Measurements from ENCODE around the gene GLRA1. TPM values are rescaled to one million over a fixed set of nuclear protein-coding genes. Genes with fewer than 3 reads are reported as not detected.

GLRA1 gene
- polyA plus RNA-seq, 3 donors: not detected

GRCh38 chr5:151779531-151780125 lies 145.0 kb downstream of the GLRA1 start:
- H3K4me3 Mint-ChIP-seq: no peak overlapping the region
- Histone ChIP-seq H4K20me1 (ENCODE audit: insufficient read depth, low read length) (peaks cover 100% of the 10 kb centered on the region), H3K4me3 (replicated peaks in 1 of 3; ENCODE audit: low read depth in 2 of 3, low read length in 3 of 3) (no peak overlapping the region), H3K4me2 (replicated peaks; ENCODE audit: extremely low read depth, low read length, poor library complexity, severe bottlenecking) (no peak overlapping the region), H3K9me3 (replicated peaks in 1 of 2; ENCODE audit: control insufficient read depth in 1 of 2, insufficient read depth in 1 of 2, low read length in 2 of 2) (no peaks in the 10 kb centered on the region), H3K27ac (ENCODE audit: low read depth in 1 of 2, low read length in 2 of 2) (peak overlapping the region in 1 of 2 donors; percentile 28), H3K79me2 (ENCODE audit: insufficient read depth, low read length) (peaks cover 100% of the 10 kb centered on the region), H3K27me3 (ENCODE audit: control insufficient read depth in 2 of 2, insufficient read depth in 2 of 2, low read length in 2 of 2) (no peaks in the 10 kb centered on the region), H3K36me3 (replicated peaks in 1 of 2; ENCODE audit: control insufficient read depth in 1 of 2, insufficient read depth in 2 of 2, low read length in 2 of 2) (peaks cover 5 to 25% of the 10 kb centered on the region in 2 donors), H2AFZ (ENCODE audit: insufficient read depth, low read depth, low read length, poor library complexity, severe bottlenecking) (no peak overlapping the region), H3K9ac (ENCODE audit: insufficient read depth, low read length, poor library complexity, severe bottlenecking) (no peak overlapping the region), H3K4me1 (ENCODE audit: control insufficient read depth in 1 of 2, insufficient read depth in 2 of 2, low read length in 2 of 2) (peaks cover 2 to 10% of the 10 kb centered on the region in 2 donors)
- no peaks in the 10 kb centered on the region for H3K9me3 Mint-ChIP-seq
- intact Hi-C loops (cut with micrococcal nuclease): no loop called here
- no peak for DNase-seq
- peaks cover 37% of the 10 kb centered on the region for H3K4me1 Mint-ChIP-seq
- TF ChIP-seq CTCF (IDR thresholded peaks at IDR 0.05): no peak
- peaks cover 0 to 1% (median 0%) of the 10 kb centered on the region in 3 donors for H3K27me3 Mint-ChIP-seq (ENCODE audit: low read depth in 3 of 3)
- H3K27ac Mint-ChIP-seq: peak overlapping the region in 4 of 7 donors; percentile 12 to 63 (median 28)
- WGBS (ENCODE audit: insufficient coverage): no CpG with 5 or more reads among the region's 3 CpGs
- peaks cover 20 to 26% of the 10 kb centered on the region in 2 donors for H3K36me3 Mint-ChIP-seq

GRCh38 chr5:151775025-151775606 lies 149.5 kb downstream of the GLRA1 start:
- Mint-ChIP-seq H3K4me3 (no peak overlapping the region), H3K9me3 (no peaks in the 10 kb centered on the region), H3K4me1 (peaks cover 42% of the 10 kb centered on the region), H3K27ac (peak overlapping the region in 2 of 7 donors; percentile 14 to 39), H3K27me3 (ENCODE audit: low read depth in 3 of 3) (peaks cover 0 to 1% (median 0%) of the 10 kb centered on the region in 3 donors), H3K36me3 (peaks cover 20 to 26% of the 10 kb centered on the region in 2 donors)
- H3K79me2 ChIP-seq (ENCODE audit: insufficient read depth, low read length): peaks cover 79% of the 10 kb centered on the region
- H3K27me3 ChIP-seq (ENCODE audit: control insufficient read depth in 2 of 2, insufficient read depth in 2 of 2, low read length in 2 of 2): no peaks in the 10 kb centered on the region
- DNase-seq: no peak
- H3K4me2 ChIP-seq (replicated peaks; ENCODE audit: extremely low read depth, low read length, poor library complexity, severe bottlenecking): peak overlapping the region; percentile 9
- peaks cover 79% of the 10 kb centered on the region for H4K20me1 ChIP-seq (ENCODE audit: insufficient read depth, low read length)
- no peak overlapping the region for H3K9ac ChIP-seq (ENCODE audit: insufficient read depth, low read length, poor library complexity, severe bottlenecking)
- peaks cover 23 to 44% of the 10 kb centered on the region in 2 donors for H3K4me1 ChIP-seq (ENCODE audit: control insufficient read depth in 1 of 2, insufficient read depth in 2 of 2, low read length in 2 of 2)
- no peak overlapping the region for H2AFZ ChIP-seq (ENCODE audit: insufficient read depth, low read depth, low read length, poor library complexity, severe bottlenecking)
- H3K27ac ChIP-seq (ENCODE audit: low read depth in 1 of 2, low read length in 2 of 2): peak overlapping the region in 1 of 2 donors; percentile 23
- no CpG with 5 or more reads among the region's 3 CpGs for WGBS (ENCODE audit: insufficient coverage)
- intact Hi-C loops (cut with micrococcal nuclease): no loop called here
- H3K9me3 ChIP-seq (replicated peaks in 1 of 2; ENCODE audit: control insufficient read depth in 1 of 2, insufficient read depth in 1 of 2, low read length in 2 of 2): no peaks in the 10 kb centered on the region
- peaks cover 5 to 25% of the 10 kb centered on the region in 2 donors for H3K36me3 ChIP-seq (replicated peaks in 1 of 2; ENCODE audit: control insufficient read depth in 1 of 2, insufficient read depth in 2 of 2, low read length in 2 of 2)
- H3K4me3 ChIP-seq (replicated peaks in 1 of 3; ENCODE audit: low read depth in 2 of 3, low read length in 3 of 3): no peak overlapping the region
- TF ChIP-seq CTCF (IDR thresholded peaks at IDR 0.05): no peak
